ENCODE measurements around the gene EHD1.

- TF ChIP-seq POLR2A (IDR thresholded peaks at IDR 0.05), result no peak
- TF ChIP-seq CTCF (IDR thresholded peaks at IDR 0.05), result no peak
Observed at GRCh38 chr11:64864135-64864472, 14.3 kb downstream of the EHD1 start.

Data from breast epithelium (tissue), 3 donors.